Amygdala (tissue), 56 donors: Measurements from ENCODE around the gene NLK.
A peak's percentile ranks its signal among the peaks of the same experiment; 100 is the strongest.

Source experiments
- DNase-seq, 56 donors: peaks; one replicate each; lab custom pipeline; 2025; lab: John Stamatoyannopoulos, UW

Gene NLK

GRCh38 chr17:28110184-28110583 lies 67.7 kb downstream of the NLK start:
- no peak for DNase-seq

- DNase-seq: no peak
These were observed 69.7 kb downstream of the NLK start for GRCh38 chr17:28112181-28112580.

GRCh38 chr17:28112606-28113005 lies 70.1 kb downstream of the NLK start:
- DNase-seq: no peak

GRCh38 chr17:28113269-28113668 lies 70.8 kb downstream of the NLK start:
- no peak for DNase-seq

GRCh38 chr17:28115046-28115445 lies 72.6 kb downstream of the NLK start:
- DNase-seq: no peak

GRCh38 chr17:28117304-28117703 lies 74.8 kb downstream of the NLK start:
- no peak for DNase-seq

GRCh38 chr17:28118362-28118761 lies 75.9 kb downstream of the NLK start:
- no peak for DNase-seq

GRCh38 chr17:28119046-28119445 lies 76.6 kb downstream of the NLK start:
- no peak for DNase-seq

GRCh38 chr17:28119560-28119959 lies 77.1 kb downstream of the NLK start:
- no peak for DNase-seq

GRCh38 chr17:28120766-28121165 lies 78.3 kb downstream of the NLK start:
- DNase-seq: no peak

GRCh38 chr17:28124962-28125361 lies 82.5 kb downstream of the NLK start:
- no peak for DNase-seq

GRCh38 chr17:28125526-28126378 lies 83.3 kb downstream of the NLK start:
- no peak for DNase-seq

- no peak for DNase-seq
These were observed 84.7 kb downstream of the NLK start for GRCh38 chr17:28127196-28127595.

GRCh38 chr17:28128779-28129178 lies 86.3 kb downstream of the NLK start:
- DNase-seq: no peak

GRCh38 chr17:28130472-28130871 lies 88.0 kb downstream of the NLK start:
- DNase-seq: no peak

GRCh38 chr17:28131599-28131998 lies 89.1 kb downstream of the NLK start:
- no peak for DNase-seq

- DNase-seq: no peak
These were observed 91.1 kb downstream of the NLK start for GRCh38 chr17:28133562-28133970.

- no peak for DNase-seq
These were observed 94.4 kb downstream of the NLK start for GRCh38 chr17:28136923-28137322.

GRCh38 chr17:28139822-28140221 lies 97.3 kb downstream of the NLK start:
- no peak for DNase-seq

GRCh38 chr17:28141313-28141712 lies 98.8 kb downstream of the NLK start:
- no peak for DNase-seq

GRCh38 chr17:28141773-28142172 lies 99.3 kb downstream of the NLK start:
- no peak for DNase-seq

GRCh38 chr17:28142305-28142704 lies 99.8 kb downstream of the NLK start:
- peak in 1 of 56 donors; percentile 1 for DNase-seq

- no peak for DNase-seq
These were observed 101.5 kb downstream of the NLK start for GRCh38 chr17:28144019-28144418.
